Osteocyte (in vitro differentiated cells): ENCODE results near the gene ZNF394. TPM values are rescaled to one million over a fixed set of nuclear protein-coding genes. Genes with fewer than 3 reads are reported as not detected.

Source experiments
- DNase-seq: peaks from one replicate; pipeline ENCODE4 v3.0.0; 2021; ENCODE audit warnings: mixed read lengths; ENCODE audit not compliant: unreplicated experiment; ENCODE audit errors: extremely low spot score
- H3K27ac Mint-ChIP-seq: one replicate; pipeline ENCODE4 v1.8.0; 2021; ENCODE audit warnings: mild to moderate bottlenecking, mixed read lengths; ENCODE audit not compliant: unreplicated experiment
- H3K27me3 Mint-ChIP-seq: one replicate; pipeline ENCODE4 v1.8.0; 2021; ENCODE audit warnings: mixed read lengths; ENCODE audit not compliant: unreplicated experiment
- H3K36me3 Mint-ChIP-seq: one replicate; pipeline ENCODE4 v1.8.0; 2021; ENCODE audit warnings: mixed read lengths; ENCODE audit not compliant: unreplicated experiment
- H3K4me1 Mint-ChIP-seq: one replicate; pipeline ENCODE4 v1.8.0; 2021; ENCODE audit warnings: mixed read lengths; ENCODE audit not compliant: unreplicated experiment
- H3K4me3 Mint-ChIP-seq: one replicate; pipeline ENCODE4 v1.8.0; 2021; ENCODE audit warnings: mild to moderate bottlenecking, moderate library complexity, mixed read lengths; ENCODE audit not compliant: unreplicated experiment
- H3K9me3 Mint-ChIP-seq: one replicate; pipeline ENCODE4 v1.8.0; 2021; ENCODE audit warnings: mixed read lengths; ENCODE audit not compliant: unreplicated experiment
- CTCF ChIP-seq: fragments of 200-600 bp; sonication (generic); IDR thresholded peaks from 2 replicates; pipeline ENCODE4 v1.5.0; 2021; ENCODE audit warnings: antibody characterized with exemption, mild to moderate bottlenecking, moderate library complexity
- total RNA-seq: library from RNA; stranded (reverse); gene quantifications from 2 replicates; pipeline ENCODE4 v1.2.1, GENCODE V29; 2021

The ZNF394 gene
- total RNA-seq, 1 donor from 2014 or later, result 24.4 TPM

- no peaks in the 10 kb centered on the region for H3K4me1 Mint-ChIP-seq
- TF ChIP-seq CTCF, result no peak
- no peaks in the 10 kb centered on the region for H3K27me3 Mint-ChIP-seq
- H3K36me3 Mint-ChIP-seq, result peaks cover 43% of the 10 kb centered on the region
- DNase-seq, result no peak
- no peaks in the 10 kb centered on the region for H3K9me3 Mint-ChIP-seq
- no peak overlapping the region for H3K4me3 Mint-ChIP-seq
- no peak overlapping the region for H3K27ac Mint-ChIP-seq
Observed at GRCh38 chr7:99449326-99449725, 50.8 kb downstream of the ZNF394 start.

GRCh38 chr7:99448855-99449254, 51.2 kb downstream of the ZNF394 start:
- H3K36me3 Mint-ChIP-seq, result peaks cover 42% of the 10 kb centered on the region
- H3K27ac Mint-ChIP-seq, result no peak overlapping the region
- no peak for TF ChIP-seq CTCF

GRCh38 chr7:99447943-99448342, 52.1 kb downstream of the ZNF394 start:
- Mint-ChIP-seq H3K27ac (no peak overlapping the region), H3K9me3 (no peaks in the 10 kb centered on the region), H3K27me3 (no peaks in the 10 kb centered on the region), H3K4me3 (no peak overlapping the region), H3K36me3 (peaks cover 41% of the 10 kb centered on the region), H3K4me1 (peaks cover 2% of the 10 kb centered on the region)
- TF ChIP-seq CTCF, result no peak
- no peak for DNase-seq

More at GRCh38 chr7:99448855-99449254, 51.2 kb downstream of the ZNF394 start:
- Mint-ChIP-seq H3K4me3 (no peak overlapping the region), H3K27me3 (no peaks in the 10 kb centered on the region), H3K9me3 (no peaks in the 10 kb centered on the region), H3K4me1 (no peaks in the 10 kb centered on the region)
- DNase-seq, result no peak

- Mint-ChIP-seq H3K4me1 (peaks cover 8% of the 10 kb centered on the region), H3K27me3 (no peaks in the 10 kb centered on the region), H3K36me3 (peaks cover 43% of the 10 kb centered on the region), H3K27ac (no peak overlapping the region), H3K4me3 (no peak overlapping the region), H3K9me3 (no peaks in the 10 kb centered on the region)
- TF ChIP-seq CTCF, result no peak
- DNase-seq, result no peak
Observed at GRCh38 chr7:99446096-99446495, 54.0 kb downstream of the ZNF394 start.

Other genes starting within 250 kb of the ZNF394 start
- gene MYH16, start 227.4 kb downstream of the ZNF394 start, total RNA-seq, result not detected in 2 replicates
- 103 and 105 TPM in 2 replicates for gene ARPC1A, start 174.4 kb downstream of the ZNF394 start, total RNA-seq
- gene ARPC1B, start 125.6 kb downstream of the ZNF394 start, total RNA-seq, result 76.1 and 84.9 TPM in 2 replicates
- 107 and 116 TPM in 2 replicates for gene PDAP1, start 91.7 kb downstream of the ZNF394 start, total RNA-seq
- gene BUD31, start 91.3 kb downstream of the ZNF394 start, total RNA-seq, result 112 and 131 TPM in 2 replicates
- 5.7 and 10.5 TPM in 2 replicates for gene PTCD1, start 61.5 kb downstream of the ZNF394 start, total RNA-seq
- gene CPSF4, start 61.3 kb downstream of the ZNF394 start, total RNA-seq, result 32.3 and 37.9 TPM in 2 replicates
- gene ATP5MF, start 34.1 kb downstream of the ZNF394 start, total RNA-seq, result 251 and 253 TPM in 2 replicates
- 6.9 and 8.4 TPM in 2 replicates for gene ZNF789, start 27.4 kb downstream of the ZNF394 start, total RNA-seq
- 11.6 and 12.1 TPM in 2 replicates for gene ZKSCAN5, start 4.4 kb upstream of the ZNF394 start, total RNA-seq
- 5.3 and 6.3 TPM in 2 replicates for gene FAM200A, start 51.8 kb upstream of the ZNF394 start, total RNA-seq
- 62.8 and 64.2 TPM in 2 replicates for gene ZNF655, start 58.4 kb upstream of the ZNF394 start, total RNA-seq
- gene TMEM225B, start 98.0 kb upstream of the ZNF394 start, total RNA-seq, result 1.1 and 1.6 TPM in 2 replicates
- 19.6 and 20.7 TPM in 2 replicates for gene ZSCAN25, start 116.7 kb upstream of the ZNF394 start, total RNA-seq
- gene CYP3A5, start 179.7 kb upstream of the ZNF394 start, total RNA-seq, result not detected in 2 replicates
- not detected in 2 replicates for gene CYP3A7, start 234.9 kb upstream of the ZNF394 start, total RNA-seq